Measurements from ENCODE around the gene ZNF750.
"Not testable (repeated sequence)": the region's sequence is repeated elsewhere in the genome, so short reads cannot be mapped to it uniquely, and the experiment has no call there.

The ZNF750 gene

DNA sequence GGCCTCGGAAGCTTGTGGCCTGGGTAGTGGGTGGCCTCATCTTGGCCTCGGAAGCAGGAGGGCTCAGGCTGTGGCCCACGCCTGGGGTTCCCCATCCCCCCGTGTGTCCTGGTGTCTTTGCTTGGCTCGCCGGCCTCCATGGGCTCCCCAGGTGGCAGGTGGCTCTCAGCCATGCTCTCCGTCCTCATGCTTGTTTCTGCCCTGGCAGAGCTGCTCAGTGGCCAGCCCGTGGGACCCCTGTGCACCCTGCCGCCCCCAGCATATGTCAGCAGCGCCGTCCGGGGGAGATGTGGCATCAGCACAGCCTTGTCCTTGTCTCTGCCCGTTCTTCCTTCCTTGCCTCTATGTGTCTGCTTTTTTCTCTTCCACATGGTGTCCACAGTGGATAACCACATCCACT is 49.4 kb downstream of the ZNF750 start:
- no peak for DNase-seq

GRCh38 chr17:82789806-82790205 is 50.0 kb downstream of the ZNF750 start:
- DNase-seq, result no peak

- DNase-seq, result no peak
Observed at GRCh38 chr17:82789051-82789592, 50.7 kb downstream of the ZNF750 start.

DNA sequence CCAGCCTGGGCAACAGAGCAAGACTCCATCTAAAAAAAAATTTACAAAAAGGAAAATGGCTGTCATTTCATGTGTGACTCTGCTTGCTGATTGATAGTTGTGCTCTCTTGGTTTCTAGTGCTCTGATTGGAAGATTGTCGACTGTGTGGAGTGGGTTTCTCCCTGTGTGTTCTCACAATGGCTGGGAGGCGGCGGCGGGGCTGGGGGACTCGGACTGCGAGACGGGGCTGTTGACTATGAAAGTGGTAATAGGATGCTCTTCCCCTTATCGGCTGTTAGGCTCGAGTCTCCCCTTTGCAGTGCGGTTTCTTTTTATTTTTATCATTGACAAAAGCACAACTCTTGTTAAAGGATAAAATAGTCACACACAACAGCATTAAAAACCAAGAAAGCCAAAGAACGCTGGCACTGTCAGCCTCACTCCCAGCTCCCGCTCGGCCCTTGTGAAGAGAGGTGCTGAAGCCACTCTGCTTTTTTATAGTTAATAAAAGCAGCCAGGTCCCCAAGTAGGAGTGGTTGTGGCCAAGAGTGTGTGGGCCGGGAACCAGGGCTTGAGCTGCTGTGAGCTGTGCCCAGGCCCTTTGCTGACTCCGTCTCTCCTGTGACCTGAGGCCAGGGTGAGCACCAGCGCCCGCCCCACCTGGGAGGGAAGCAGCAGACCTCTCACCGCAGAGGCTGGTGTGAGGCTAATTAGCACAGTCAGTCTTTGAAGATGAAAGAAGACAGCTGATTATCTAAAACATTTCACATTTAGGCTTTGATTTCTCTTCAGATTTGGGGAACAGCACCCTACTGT is 51.4 kb downstream of the ZNF750 start:
- no peak for DNase-seq

DNA sequence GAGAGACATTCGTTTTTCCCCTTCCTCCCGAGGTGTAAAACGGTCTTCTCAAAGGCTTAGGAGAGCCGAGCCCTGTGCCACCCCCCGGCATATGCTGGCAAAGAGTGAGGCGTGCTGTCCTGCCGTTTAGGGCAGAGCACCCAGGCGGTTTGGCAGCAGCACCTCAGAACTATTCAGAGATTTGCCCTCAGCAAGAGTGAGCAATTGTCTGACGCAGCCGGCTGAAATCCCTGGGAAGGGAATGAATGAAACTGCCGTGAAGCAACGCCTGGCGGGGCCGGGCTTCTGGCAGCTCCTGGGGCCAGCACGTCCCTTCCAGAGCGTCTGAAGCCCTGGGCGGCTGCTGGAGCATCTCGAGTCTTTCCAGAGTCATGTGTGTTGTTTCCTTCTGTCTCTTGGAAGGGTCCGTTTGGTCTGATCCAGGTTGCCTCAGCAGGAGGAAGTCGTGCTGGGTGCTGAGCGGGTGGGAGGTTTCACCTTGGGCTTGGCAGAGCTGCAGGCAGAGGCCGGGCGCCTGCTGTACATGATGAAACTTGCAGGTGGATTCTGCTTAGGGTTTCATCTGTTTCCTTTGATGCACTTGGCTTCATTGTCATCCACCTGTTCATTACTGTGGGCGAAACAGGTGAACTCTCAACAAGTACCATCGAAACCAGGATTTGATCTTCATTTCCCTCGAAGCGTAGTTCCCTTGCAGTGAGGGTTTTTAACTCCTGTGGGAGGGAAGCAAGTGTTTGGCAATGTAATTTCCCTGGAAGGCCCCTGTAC is 52.6 kb downstream of the ZNF750 start:
- no peak for DNase-seq

DNA sequence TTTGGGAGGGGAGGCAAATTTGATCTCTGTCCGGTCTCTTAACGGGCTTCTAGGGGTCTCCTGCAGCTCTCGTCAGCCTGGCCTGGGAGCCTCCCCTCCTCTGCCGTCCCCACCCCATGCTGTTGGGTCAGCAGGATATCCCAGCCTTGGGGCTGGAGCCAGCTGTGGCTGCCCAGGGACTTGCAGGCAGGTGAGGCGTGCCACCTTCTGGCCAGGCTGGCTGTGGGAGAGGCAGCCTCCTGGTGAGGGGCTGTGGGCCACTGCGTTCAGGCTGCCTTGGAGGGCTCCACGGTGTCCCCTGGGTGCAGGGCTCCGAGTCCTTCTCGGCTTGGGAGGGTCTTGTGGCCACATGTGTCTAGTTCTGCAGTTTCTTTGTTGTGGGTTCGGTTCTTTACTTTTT is 53.4 kb downstream of the ZNF750 start:
- no peak for DNase-seq

- not testable (repeated sequence) for DNase-seq
Observed at GRCh38 chr17:82785581-82785980, 54.2 kb downstream of the ZNF750 start.

DNA sequence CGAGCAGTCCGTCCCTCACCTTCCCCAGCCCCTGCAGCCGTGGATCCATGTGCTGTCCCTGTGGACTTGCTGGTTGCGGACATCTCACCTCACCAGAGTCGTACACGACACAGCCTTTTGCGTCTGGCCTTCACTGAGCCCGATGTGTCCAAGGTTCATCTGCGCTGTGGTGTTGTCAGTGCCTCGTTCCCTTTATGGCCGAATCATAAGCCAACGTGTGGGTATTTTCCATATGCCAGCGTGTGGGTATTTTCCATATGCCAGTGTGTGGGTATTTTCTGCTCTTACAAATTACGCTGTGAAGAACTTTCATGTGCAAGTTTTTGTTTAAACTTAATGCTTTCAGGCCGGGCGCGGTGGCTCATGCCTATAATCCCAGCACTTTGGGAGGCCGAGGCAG is 56.3 kb downstream of the ZNF750 start:
- DNase-seq, result no peak

GRCh38 chr17:82782657-82783207 is 57.1 kb downstream of the ZNF750 start:
- DNase-seq, result no peak

GRCh38 chr17:82781894-82782274 is 57.9 kb downstream of the ZNF750 start:
- peak; percentile 91 for DNase-seq

DNA sequence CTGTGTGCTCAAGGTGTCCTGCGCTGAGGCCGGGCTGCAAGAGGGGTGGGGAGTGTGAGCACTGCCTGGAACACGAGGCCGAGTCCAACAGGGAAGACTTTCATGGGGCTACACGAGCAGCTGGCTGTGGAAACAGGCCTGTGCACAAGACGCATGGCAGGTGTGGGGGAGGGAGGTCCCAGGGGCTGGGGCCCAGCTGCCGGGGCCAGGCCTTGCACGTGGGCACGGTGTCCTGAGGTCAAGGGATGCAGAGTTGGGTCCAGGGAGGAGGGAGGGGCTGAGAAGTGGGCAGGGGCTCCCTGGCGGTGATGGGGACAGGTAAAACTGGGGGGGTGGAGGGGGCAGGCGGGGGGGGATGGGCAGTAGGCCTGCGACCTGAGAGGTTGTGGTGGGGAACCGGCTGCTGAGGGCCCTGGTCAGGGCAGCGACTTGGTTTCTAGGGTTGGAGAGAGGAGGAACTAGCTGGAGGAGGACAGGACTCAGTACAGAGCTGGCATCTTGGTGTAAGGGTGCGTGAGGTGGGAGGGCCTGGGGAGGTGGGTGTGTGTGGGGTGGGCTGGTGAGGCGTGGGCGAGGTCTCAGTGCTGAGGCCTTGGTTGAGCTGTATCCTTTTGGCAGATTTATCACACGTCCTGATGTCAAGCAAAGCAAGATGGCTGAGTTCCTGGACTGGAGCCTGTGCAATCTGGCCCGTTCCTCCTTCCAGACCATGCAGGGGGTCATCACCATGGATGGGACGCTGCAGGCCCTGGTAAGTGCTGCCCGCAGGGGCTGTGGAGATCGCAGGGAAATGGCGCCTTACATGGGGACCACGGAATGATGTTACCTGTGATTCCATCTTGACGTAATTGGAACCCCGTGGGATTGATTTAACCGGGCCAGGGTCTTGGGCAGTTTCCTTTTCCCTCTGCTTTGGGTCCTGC is 58.6 kb downstream of the ZNF750 start:
- DNase-seq, result no peak

- DNase-seq, result no peak
Observed at GRCh38 chr17:82780195-82780594, 59.6 kb downstream of the ZNF750 start.

DNA sequence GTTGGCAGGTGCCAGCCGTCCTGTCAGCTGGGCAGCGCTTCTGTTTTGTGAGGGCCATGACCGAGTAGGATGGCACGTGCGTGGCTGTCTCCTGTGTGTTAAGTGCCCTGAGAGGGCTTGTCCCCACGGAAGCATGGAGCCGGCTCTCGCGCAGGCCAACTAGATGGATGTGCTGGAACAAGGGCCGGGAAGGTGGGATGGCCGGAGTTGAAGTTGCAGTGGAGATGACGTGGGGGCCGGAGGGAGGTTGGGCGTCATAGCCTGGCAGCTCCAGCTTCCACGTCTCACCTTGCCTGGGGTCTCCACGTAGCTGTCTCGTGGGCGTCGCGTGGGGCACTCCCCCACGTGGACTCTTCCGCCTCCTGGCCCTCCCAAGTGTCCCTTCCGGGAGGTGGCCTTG is 60.3 kb downstream of the ZNF750 start:
- DNase-seq, result no peak
